GM12865 (cell line): ENCODE data around the gene PIWIL1.

Source experiments
- DNase-seq: peaks from one replicate; pipeline ENCODE4 v3.0.0; 2010; ENCODE audit warnings: low read depth
- H3K4me3 ChIP-seq: 2 replicates; pipeline ENCODE4 v1.5.1; 2011; ENCODE audit warnings: mild to moderate bottlenecking, low read depth, low read length, control low read depth
- TF ChIP-seq, protein P1 (sequence below): IDR thresholded peaks from 2 replicates; pipeline ENCODE4 v1.5.1; 2011; ENCODE audit warnings: low read length, control low read depth, low read depth, inconsistent platforms; ENCODE audit not compliant: insufficient read depth; ENCODE audit errors: missing control alignments

The PIWIL1 gene

DNA sequence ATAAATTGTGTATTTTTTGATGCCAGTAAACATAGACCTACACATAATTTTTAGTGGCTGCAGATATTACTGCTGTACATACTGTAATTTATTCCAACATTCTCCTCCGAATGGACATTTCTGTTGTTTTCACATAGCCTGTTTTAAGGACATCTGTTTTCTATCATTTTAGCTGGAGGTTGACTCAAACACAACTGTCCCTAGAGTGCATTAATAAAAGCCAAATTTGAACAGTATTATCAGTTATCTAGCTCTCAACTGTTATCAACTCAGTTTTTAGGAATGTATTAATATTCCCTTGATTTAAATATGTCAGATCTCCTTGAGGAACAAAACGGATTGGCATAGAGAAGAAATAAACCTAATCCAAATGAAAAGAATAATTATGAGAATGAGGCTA lies 17.2 kb upstream of the PIWIL1 start:
- DNase-seq = no peak
- TF ChIP-seq, protein P1, sequence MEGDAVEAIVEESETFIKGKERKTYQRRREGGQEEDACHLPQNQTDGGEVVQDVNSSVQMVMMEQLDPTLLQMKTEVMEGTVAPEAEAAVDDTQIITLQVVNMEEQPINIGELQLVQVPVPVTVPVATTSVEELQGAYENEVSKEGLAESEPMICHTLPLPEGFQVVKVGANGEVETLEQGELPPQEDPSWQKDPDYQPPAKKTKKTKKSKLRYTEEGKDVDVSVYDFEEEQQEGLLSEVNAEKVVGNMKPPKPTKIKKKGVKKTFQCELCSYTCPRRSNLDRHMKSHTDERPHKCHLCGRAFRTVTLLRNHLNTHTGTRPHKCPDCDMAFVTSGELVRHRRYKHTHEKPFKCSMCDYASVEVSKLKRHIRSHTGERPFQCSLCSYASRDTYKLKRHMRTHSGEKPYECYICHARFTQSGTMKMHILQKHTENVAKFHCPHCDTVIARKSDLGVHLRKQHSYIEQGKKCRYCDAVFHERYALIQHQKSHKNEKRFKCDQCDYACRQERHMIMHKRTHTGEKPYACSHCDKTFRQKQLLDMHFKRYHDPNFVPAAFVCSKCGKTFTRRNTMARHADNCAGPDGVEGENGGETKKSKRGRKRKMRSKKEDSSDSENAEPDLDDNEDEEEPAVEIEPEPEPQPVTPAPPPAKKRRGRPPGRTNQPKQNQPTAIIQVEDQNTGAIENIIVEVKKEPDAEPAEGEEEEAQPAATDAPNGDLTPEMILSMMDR = no peak
- no peak overlapping the region for H3K4me3 ChIP-seq

DNA sequence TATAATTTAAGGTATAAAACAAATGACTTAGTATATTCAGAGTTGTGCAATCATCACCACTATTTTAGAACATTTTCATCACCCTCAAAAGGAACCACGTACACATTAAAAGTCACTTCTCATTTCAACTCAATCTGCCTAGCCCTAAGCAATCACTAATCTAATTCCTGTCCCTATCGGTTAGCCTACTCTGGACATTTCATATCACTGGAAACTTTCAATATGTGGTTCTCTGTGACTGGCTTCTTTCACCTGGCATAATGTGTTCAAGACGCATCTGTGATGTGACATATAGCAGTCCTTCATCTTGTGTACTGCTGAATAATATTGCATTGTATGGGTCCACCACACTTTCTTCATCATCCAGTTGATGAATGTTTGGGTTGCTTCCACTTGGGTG lies 15.4 kb upstream of the PIWIL1 start:
- no peak for DNase-seq
- no peak overlapping the region for H3K4me3 ChIP-seq
- TF ChIP-seq, protein P1 = no peak

DNA sequence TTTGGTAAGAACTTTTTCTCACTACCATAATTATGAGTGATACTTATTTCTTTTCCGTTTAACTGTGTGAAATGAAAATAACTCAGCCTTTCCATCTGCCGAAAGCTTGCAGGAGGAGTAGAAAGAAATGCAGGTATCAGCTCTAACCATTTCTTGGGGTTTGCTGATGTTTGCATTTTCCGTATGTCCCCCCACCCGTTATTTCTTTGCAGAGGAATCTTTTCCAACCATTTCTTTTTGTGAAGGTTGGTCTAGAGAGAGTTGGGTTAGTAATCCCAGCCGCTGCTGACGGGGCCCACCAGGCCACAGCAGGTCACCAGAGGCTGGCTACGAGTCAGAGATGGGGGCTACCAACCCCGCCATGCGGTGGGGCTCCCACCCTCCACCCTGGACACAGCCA lies 7.0 kb upstream of the PIWIL1 start:
- TF ChIP-seq, protein P1 = no peak
- no peak overlapping the region for H3K4me3 ChIP-seq
- DNase-seq = no peak

DNA sequence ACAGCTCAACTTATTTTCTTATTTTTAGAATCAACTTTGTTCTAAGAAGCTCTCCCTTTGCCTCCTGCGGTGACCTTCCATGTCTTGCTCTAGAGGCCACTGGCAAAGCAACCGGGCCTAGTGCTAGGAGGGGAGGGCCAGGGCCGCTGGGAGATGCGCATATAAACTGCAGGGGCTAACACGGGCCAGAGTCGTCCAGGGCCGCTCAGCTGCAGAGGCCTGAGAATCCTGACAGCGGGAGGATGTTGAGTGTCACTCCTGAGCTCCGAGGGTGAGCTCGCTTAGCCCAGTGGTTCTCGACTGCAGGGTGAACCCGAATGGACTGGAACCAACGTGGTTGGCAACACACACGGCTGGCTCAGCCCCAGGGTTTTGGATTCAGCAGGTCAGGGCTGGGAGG lies 6.5 kb upstream of the PIWIL1 start:
- H3K4me3 ChIP-seq = no peak overlapping the region

DNA sequence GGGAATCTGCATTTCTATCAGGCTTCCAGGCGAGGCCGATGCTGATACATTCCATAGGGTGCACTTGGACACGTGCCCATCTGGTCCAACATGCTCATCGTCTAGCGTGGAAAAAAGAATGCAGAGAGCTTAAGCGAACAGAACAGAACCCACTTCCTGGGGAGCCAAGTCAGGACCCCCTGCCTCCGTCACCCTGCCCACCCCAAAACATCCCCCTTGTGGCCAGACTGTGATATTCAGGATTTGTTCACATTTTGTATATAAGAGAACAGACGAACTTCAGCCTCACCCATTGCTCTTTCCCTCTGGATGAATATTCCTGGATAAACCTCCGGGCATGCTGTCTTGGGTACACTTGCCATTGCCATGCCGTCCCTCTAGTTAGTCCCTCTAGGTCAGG lies 4.3 kb upstream of the PIWIL1 start:
- no peak for DNase-seq
- TF ChIP-seq, protein P1 = no peak
- no peak overlapping the region for H3K4me3 ChIP-seq

More for the DNA sequence above, 6.5 kb upstream of the PIWIL1 start:
- no peak for DNase-seq
- TF ChIP-seq, protein P1 = no peak

DNA sequence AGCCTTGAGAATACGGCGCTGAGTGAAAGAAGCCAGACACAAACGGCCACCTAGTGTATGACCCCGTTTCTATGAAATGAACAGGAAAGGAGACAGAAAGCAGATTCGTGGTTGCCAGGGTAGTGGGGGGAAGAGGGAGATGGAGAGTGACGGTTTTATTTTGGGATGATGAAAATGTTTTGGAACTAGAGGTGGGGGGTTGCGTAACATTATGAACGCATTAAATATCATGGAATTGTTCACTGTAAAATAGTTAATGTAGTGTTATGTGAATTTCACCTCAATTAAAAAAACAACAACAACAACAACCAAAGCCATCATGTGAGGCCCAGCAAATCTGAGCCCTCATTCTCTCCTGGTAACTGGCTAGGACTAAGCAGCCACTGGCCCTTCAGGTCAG lies 3.3 kb upstream of the PIWIL1 start:
- H3K4me3 ChIP-seq = no peak overlapping the region
- no peak for DNase-seq
- TF ChIP-seq, protein P1 = no peak

DNA sequence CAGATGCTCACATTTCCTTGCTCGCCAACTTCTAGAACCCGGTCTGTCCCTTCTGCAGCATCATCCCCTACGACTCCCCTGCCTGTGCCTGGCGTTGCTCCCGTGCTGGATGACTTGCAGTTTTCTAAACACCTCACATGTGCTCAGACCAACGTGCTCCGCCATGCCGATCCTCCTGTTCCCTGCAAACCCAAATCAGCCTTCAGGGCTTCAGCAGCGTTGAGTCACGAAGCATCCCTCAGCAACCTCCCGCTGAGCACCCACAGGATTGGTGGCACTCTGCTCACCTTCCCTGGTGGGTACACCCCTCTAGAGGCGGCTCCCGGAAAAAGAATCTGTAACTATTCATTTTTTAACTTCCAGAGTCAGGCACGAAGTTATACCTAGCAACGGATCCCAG lies 2.8 kb upstream of the PIWIL1 start:
- no peak overlapping the region for H3K4me3 ChIP-seq
- DNase-seq = no peak
- TF ChIP-seq, protein P1 = no peak
